Esophagus muscularis mucosa (tissue), 4 donors: ENCODE data around the gene B3GALT2. TPM values are rescaled to one million over a fixed set of nuclear protein-coding genes. Genes with fewer than 3 reads are reported as not detected.

Experiments used
- DNase-seq: peaks from one replicate; pipeline ENCODE4 v3.0.0-alpha.2; 2017; ENCODE audit errors: extremely low spot score
- H3K27ac ChIP-seq, 4 donors: fragments of 200-600 bp; sonication (generic); replicated peaks in 1 of 4; 1 replicate in 3 of 4; 2 replicates in 1 of 4; pipeline ENCODE4 v1.5.1; 2016 to 2019; ENCODE audit warnings: mild to moderate bottlenecking in 1 of 4
- H3K27me3 ChIP-seq, 4 donors: fragments of 200-600 bp; sonication (generic); one replicate each; pipeline versions ENCODE4 v1.5.1 to v1.6.0; 2016 to 2019
- H3K36me3 ChIP-seq, 4 donors: fragments of 200-600 bp; sonication (generic); one replicate each; pipeline ENCODE4 v1.5.1; 2016 to 2019
- H3K4me1 ChIP-seq, 4 donors: fragments of 200-600 bp; sonication (generic); one replicate each; pipeline ENCODE4 v1.5.1; 2016 to 2019
- H3K4me3 ChIP-seq, 4 donors: fragments of 200-600 bp; sonication (generic); 1 replicate in 2 of 4; 2 replicates in 2 of 4; pipeline ENCODE4 v1.5.1; 2016 to 2019; ENCODE audit warnings: mild to moderate bottlenecking in 4 of 4, moderate library complexity in 1 of 4
- H3K9me3 ChIP-seq, 4 donors: fragments of 200-600 bp; sonication (generic); 1 replicate in 3 of 4; 2 replicates in 1 of 4; pipeline ENCODE4 v1.5.1; 2016 to 2019
- CTCF ChIP-seq, 3 experiments: fragments of 200-600 bp in 2 of 3; fragments of 450-650 bp in 1 of 3; sonication (generic) in 2 of 3; IDR thresholded peaks; one replicate each; pipeline ENCODE4 v1.5.1; 2017 to 2019; ENCODE audit warnings: antibody characterized with exemption in 3 of 3, mild to moderate bottlenecking in 2 of 3, moderate library complexity in 1 of 3
- EP300 ChIP-seq: sonication (generic); formaldehyde crosslinking; IDR thresholded peaks from one replicate; pipeline ENCODE4 v1.6.1; 2017; ENCODE audit warnings: antibody characterized with exemption
- POLR2A ChIP-seq: fragments of 450-650 bp; IDR thresholded peaks from one replicate; pipeline ENCODE4 v1.6.1; 2017; ENCODE audit warnings: antibody characterized with exemption, moderate library complexity, mild to moderate bottlenecking, low read depth
- POLR2AphosphoS5 ChIP-seq, 2 donors: sonication (generic); formaldehyde crosslinking; IDR thresholded peaks; one replicate each; pipeline ENCODE4 v1.6.1; 2017; ENCODE audit warnings: antibody characterized with exemption in 2 of 2
- WGBS: methylation state at CpG from one replicate; pipeline ENCODE4 v1.1.5; 2018; 5-methylcytosine and 5-hydroxymethylcytosine counted together
- intact Hi-C: fragments of 100-400 bp; cut with DNase I; formaldehyde crosslinking; loops from one replicate; pipeline ENCODE4 v1.15.1; 2023
- small RNA-seq, 3 donors: library from RNA; depleted of rRNA; stranded (forward); fragments of <200 nt; gene quantifications; one replicate each; pipeline ENCODE3, GENCODE V24; 2016
- total RNA-seq, 4 donors: library from RNA; depleted of rRNA; stranded (reverse); fragments of >200 nt; gene quantifications; one replicate each; pipeline versions ENCODE4 v1.1.0 to v1.2.1, GENCODE V29; 2016

B3GALT2 gene
- total RNA-seq, 4 donors from 2014 or later = 0.50 to 4.6 (median 1.8) TPM

GRCh38 chr1:193142409-193142808 lies 44.0 kb downstream of the B3GALT2 start:
- TF ChIP-seq POLR2A (no peak), EP300 (no peak), POLR2AphosphoS5 (IDR thresholded peaks at IDR 0.05) (no peak), CTCF (IDR thresholded peaks at IDR 0.05) (no peak)
- Histone ChIP-seq H3K9me3 (no peaks in the 10 kb centered on the region), H3K27me3 (no peaks in the 10 kb centered on the region), H3K36me3 (peaks cover 28 to 71% (median 39%) of the 10 kb centered on the region in 4 donors), H3K27ac (no peak overlapping the region), H3K4me1 (peaks cover 0 to 21% (median 7%) of the 10 kb centered on the region in 4 donors), H3K4me3 (no peak overlapping the region)
- WGBS = 64% methylated on average over 2 of the region's 2 CpGs
- no peak for DNase-seq
- intact Hi-C loops = no loop called here

GRCh38 chr1:193141804-193142203 lies 44.6 kb downstream of the B3GALT2 start:
- no peak overlapping the region for H3K4me3 ChIP-seq
- H3K4me1 ChIP-seq = peaks cover 0 to 21% (median 7%) of the 10 kb centered on the region in 4 donors
- no peak for DNase-seq
- intact Hi-C loops = no loop called here
- no peaks in the 10 kb centered on the region for H3K27me3 ChIP-seq
- no peak for TF ChIP-seq EP300
- no peak for TF ChIP-seq POLR2A
- TF ChIP-seq CTCF (IDR thresholded peaks at IDR 0.05) = no peak
- no peak for TF ChIP-seq POLR2AphosphoS5 (IDR thresholded peaks at IDR 0.05)
- H3K36me3 ChIP-seq = peaks cover 22 to 66% (median 37%) of the 10 kb centered on the region in 4 donors
- H3K27ac ChIP-seq = no peak overlapping the region
- WGBS = 78% methylated on average over 3 of the region's 3 CpGs
- H3K9me3 ChIP-seq = no peaks in the 10 kb centered on the region

GRCh38 chr1:193140254-193140653 lies 46.2 kb downstream of the B3GALT2 start:
- no peak for DNase-seq
- Histone ChIP-seq H3K4me3 (no peak overlapping the region), H3K27ac (no peak overlapping the region), H3K36me3 (peaks cover 16 to 69% (median 37%) of the 10 kb centered on the region in 4 donors), H3K9me3 (no peaks in the 10 kb centered on the region), H3K27me3 (no peaks in the 10 kb centered on the region), H3K4me1 (peaks cover 0 to 17% (median 5%) of the 10 kb centered on the region in 4 donors)
- intact Hi-C loops = no loop called here
- TF ChIP-seq POLR2AphosphoS5 (IDR thresholded peaks at IDR 0.05) = no peak
- no peak for TF ChIP-seq POLR2A
- TF ChIP-seq CTCF (IDR thresholded peaks at IDR 0.05) = no peak
- TF ChIP-seq EP300 = no peak
- 67% methylated on average over 7 of the region's 7 CpGs for WGBS

- TF ChIP-seq CTCF (IDR thresholded peaks at IDR 0.05) (no peak), POLR2AphosphoS5 (IDR thresholded peaks at IDR 0.05) (no peak), EP300 (no peak), POLR2A (no peak)
- Histone ChIP-seq H3K4me3 (no peak overlapping the region), H3K27me3 (no peaks in the 10 kb centered on the region), H3K27ac (no peak overlapping the region), H3K4me1 (peaks cover 0 to 25% (median 14%) of the 10 kb centered on the region in 4 donors), H3K9me3 (no peaks in the 10 kb centered on the region), H3K36me3 (peaks cover 0 to 67% (median 44%) of the 10 kb centered on the region in 4 donors)
- no peak for DNase-seq
- intact Hi-C loops = no loop called here
- WGBS = 91% methylated on average over 2 of the region's 2 CpGs
Observed at GRCh38 chr1:193131266-193131860, 55.0 kb downstream of the B3GALT2 start.

Small RNA genes lying within 50 kb of the gene (small RNA-seq; reads per million reads assigned to genes)
- gene MIR1278 = 0 reads per million in 3 donors

Other genes starting within 250 kb of the B3GALT2 start
- gene UCHL5, start 127.3 kb downstream of the B3GALT2 start, total RNA-seq = 10 to 100 TPM; 24.0 to 33.8 (median 28.8) TPM
- gene RO60, start 127.0 kb downstream of the B3GALT2 start, total RNA-seq = 100 to 1,000 TPM; 112 to 277 (median 168) TPM
- 10 to 100 TPM in 2 of 4 donors, 1 to 10 TPM in 2; 8.1 to 12.1 (median 10.0) TPM for gene GLRX2, start 81.2 kb downstream of the B3GALT2 start, total RNA-seq
- gene CDC73, start 64.6 kb downstream of the B3GALT2 start, total RNA-seq = 10 to 100 TPM; 45.4 to 66.9 (median 46.0) TPM